ENCODE data around the gene INAFM2.
A peak's percentile ranks its signal among the peaks of the same experiment; 100 is the strongest.

Gene INAFM2

GRCh38 chr15:40365624-40366456 lies 42.3 kb downstream of the INAFM2 start:
- DNase-seq: no peak

- no peak for DNase-seq
These were observed 43.2 kb downstream of the INAFM2 start for GRCh38 chr15:40366457-40367370.

DNA sequence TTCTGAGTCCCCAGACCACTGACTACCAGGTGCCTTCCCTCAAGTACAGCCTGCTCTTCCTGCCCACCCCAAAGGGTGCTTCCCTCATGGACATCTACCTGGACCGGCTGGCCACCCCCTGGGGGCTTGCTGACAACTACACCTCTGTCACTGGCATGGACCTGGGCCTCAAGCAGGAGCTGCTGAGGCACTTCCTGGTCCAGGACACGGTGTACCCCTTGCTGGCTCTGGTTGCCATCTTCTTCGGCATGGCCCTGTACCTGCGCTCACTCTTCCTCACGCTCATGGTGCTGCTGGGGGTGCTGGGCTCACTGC lies 43.8 kb downstream of the INAFM2 start:
- no peak for DNase-seq

- DNase-seq: peak; percentile 93 to 96 (median 95)
These were observed 44.5 kb downstream of the INAFM2 start for GRCh38 chr15:40367686-40368611.

DNA sequence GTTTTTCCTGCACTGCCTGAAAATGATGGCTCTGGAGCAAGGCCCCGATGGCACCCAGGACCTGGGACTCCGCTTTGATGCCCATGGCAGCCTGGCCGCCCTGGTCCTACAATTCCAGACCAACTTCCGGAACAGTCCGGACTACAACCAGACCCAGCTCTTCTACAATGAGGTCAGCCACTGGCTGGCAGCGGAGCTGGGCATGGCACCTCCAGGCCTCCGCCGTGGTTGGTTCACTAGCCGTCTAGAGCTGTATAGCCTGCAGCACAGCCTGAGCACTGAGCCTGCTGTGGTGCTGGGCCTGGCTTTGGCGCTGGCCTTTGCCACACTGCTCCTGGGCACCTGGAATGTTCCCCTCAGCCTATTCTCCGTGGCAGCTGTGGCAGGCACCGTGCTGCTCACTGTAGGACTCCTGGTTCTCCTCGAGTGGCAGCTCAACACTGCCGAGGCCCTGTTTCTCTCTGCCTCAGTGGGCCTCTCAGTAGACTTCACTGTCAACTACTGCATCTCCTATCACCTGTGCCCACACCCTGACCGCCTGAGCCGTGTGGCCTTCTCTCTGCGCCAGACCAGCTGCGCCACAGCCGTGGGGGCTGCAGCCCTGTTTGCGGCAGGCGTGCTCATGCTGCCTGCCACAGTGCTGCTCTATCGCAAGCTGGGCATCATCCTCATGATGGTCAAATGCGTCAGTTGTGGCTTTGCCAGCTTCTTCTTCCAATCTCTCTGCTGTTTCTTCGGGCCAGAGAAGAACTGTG lies 45.4 kb downstream of the INAFM2 start:
- DNase-seq: no peak

- DNase-seq: no peak
These were observed 46.0 kb downstream of the INAFM2 start for GRCh38 chr15:40369474-40369869.

GRCh38 chr15:40369971-40370370 lies 46.5 kb downstream of the INAFM2 start:
- DNase-seq: no peak

DNA sequence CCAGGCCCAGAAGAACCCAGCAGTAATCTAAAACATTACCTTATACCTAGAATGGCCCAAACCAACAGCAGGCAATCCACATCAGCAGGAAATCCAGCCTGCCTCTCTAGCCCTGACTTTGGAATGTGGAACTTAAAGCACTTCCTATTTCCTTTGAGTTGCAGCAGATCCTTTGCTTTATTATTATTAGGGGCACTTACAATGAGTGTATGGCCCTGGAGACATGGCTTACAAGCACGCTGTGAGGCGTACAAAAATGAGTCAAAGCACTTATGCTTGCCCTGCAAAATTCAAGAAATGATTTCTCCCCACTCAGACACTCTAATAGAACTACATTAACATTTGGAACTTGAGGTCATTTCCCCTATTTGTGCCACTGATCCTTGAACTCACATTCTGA lies 49.5 kb downstream of the INAFM2 start:
- DNase-seq: peak; percentile 36 to 73 (median 62)
